ENCODE measurements around the gene ARFGAP3.
"Not testable (repeated sequence)": the region's sequence is repeated elsewhere in the genome, so short reads cannot be mapped to it uniquely, and the experiment has no call there.

The ARFGAP3 gene

DNA sequence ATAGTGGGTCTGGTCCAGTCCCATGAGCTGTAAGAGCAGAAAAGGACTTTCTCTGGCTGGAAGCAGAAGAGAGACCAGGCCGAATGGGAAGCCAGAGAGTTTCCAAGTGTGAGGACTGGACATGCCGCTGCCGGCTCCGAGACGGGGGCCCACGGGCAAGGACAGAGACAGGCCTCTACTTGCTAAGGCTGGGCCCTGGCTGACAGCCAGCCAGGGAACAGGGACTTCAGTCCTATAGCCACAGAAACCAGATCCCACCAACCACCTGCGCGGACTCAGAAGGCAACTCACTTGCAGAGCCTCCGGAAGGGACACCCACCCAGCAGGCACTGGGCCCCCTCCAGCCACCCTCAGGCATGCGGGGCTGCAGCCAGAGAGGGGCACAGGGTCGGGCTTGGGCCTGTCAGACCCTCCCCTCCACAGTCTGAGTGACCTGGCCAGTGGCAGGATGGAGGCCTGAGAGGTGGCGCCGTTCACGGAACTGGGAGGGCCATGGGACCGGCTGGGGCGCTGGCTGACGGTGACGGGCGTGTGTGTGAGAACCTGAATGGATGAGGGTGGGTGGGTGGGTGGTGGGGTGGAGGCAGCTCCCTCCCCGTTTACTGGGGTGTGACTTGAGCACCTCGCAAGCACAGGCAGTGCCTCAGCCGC is 88.6 kb downstream of the ARFGAP3 start:
- Histone ChIP-seq H3K27ac (no peak overlapping the region), H3K4me3 (no peak overlapping the region), H3K9me3 (replicated peaks in 1 of 11) (no peaks in the 10 kb centered on the region), H3K27me3 (peaks cover 0 to 49% (median 0%) of the 10 kb centered on the region in 11 experiments; a peak in 7 of 22 replicates), H3K4me2 (peak overlapping the region in 4 of 11 experiments; percentile 79 to 92 (median 86); a peak in 9 of 22 replicates), H3K4me1 (peaks cover 21 to 67% (median 63%) of the 10 kb centered on the region in 10 experiments), H3K36me3 (no peaks in the 10 kb centered on the region), H4K20me1 (peaks cover 0 to 59% (median 0%) of the 10 kb centered on the region in 11 experiments; a peak in 6 of 22 replicates), H3K9ac (no peak overlapping the region)
- no peak for TF ChIP-seq Cebpa-rat (IDR thresholded peaks at IDR 0.05)

DNA sequence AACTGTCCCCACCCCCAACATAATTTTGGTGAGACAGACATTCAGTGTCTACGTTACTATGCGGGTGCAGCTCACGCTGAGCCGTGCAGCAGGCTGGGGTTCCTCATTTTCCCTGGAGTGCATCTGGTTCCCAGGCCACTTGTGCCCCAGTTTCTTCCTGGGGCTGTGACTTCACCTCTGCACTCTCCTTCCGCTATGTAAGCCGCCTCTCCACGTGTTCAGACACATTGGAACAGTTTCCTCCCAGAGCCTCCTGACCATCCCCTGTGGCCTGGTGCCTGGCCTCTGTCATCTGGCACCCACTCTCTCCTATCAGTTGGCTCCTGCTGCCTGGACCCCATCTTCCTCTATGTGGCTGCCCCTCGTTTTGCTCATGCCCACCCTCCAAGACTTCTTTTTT is 90.2 kb downstream of the ARFGAP3 start:
- Histone ChIP-seq H3K4me1 (peaks cover 21 to 55% (median 50%) of the 10 kb centered on the region in 10 experiments), H3K36me3 (no peaks in the 10 kb centered on the region), H3K27me3 (peaks cover 0 to 36% (median 0%) of the 10 kb centered on the region in 11 experiments; a peak in 5 of 22 replicates), H3K9ac (no peak overlapping the region), H3K4me3 (no peak overlapping the region), H4K20me1 (peaks cover 0 to 49% (median 0%) of the 10 kb centered on the region in 11 experiments; a peak in 6 of 22 replicates), H3K27ac (no peak overlapping the region), H3K4me2 (peak overlapping the region; percentile 24 to 51 (median 37); a peak in 16 of 22 replicates), H3K9me3 (replicated peaks in 1 of 11) (no peaks in the 10 kb centered on the region)
- TF ChIP-seq Cebpa-rat (IDR thresholded peaks at IDR 0.05) = no peak

DNA sequence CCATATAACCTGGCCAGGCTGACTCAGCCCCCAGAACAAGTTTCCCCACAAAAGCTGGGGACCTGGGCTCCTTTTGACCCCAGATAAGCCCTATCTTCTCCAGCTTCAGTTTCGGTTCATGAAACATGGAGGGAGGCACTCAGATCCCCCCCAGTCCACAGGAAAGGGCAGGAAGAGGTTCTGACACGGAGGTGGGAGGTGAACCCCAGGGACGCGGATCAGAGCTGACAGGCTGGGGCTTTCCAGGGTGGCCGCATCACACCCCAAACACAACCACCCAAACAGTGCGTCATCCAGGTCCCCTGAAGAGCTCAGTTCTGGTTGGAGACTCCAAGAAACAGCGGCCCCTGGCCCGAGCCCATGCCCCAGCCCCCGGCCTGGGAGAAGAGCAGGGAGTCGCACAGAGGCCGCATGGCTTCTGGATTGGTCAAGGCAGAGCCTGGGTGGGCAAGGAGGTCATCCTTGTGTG is 92.1 kb downstream of the ARFGAP3 start:
- H3K27me3 ChIP-seq = peaks cover 0 to 17% (median 0%) of the 10 kb centered on the region in 11 experiments; a peak in 5 of 22 replicates
- H3K4me1 ChIP-seq = peaks cover 18 to 49% (median 40%) of the 10 kb centered on the region in 10 experiments
- no peak overlapping the region for H3K27ac ChIP-seq
- H3K9me3 ChIP-seq (replicated peaks in 1 of 11) = no peaks in the 10 kb centered on the region
- H3K36me3 ChIP-seq = no peaks in the 10 kb centered on the region
- TF ChIP-seq Cebpa-rat (IDR thresholded peaks at IDR 0.05) = no peak
- no peak overlapping the region for H3K9ac ChIP-seq
- H4K20me1 ChIP-seq = peaks cover 0 to 29% (median 0%) of the 10 kb centered on the region in 11 experiments; a peak in 5 of 22 replicates
- H3K4me2 ChIP-seq = peak overlapping the region in 6 of 11 experiments; percentile 4 to 38 (median 17); a peak in 5 of 22 replicates
- H3K4me3 ChIP-seq = no peak overlapping the region

DNA sequence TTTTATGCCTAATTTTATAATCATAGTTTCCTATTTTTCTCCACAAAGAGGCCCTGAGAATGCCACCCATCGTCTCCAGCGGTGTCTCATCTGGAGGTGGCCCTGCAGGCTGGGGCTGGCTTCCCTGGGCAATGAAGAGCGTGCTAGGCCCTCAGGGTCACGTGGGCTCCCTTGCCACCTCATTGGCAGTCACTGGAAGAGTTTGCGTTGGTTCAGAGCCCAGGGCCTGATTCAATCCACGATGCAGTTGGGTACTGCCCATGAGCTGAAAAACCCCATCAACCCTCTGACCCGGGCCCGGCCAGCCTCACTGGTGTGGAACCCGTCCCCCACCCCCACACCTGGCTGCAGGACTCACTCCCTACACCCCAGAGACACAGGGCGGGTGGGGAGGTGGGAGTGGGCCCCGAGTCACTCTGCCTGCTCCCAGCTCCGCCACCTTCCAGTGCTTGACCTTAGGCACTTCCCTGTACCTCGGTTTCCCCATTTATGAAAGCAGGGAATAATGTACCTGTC is 93.0 kb downstream of the ARFGAP3 start:
- Histone ChIP-seq H3K27ac (no peak overlapping the region), H3K36me3 (no peaks in the 10 kb centered on the region), H3K4me3 (no peak overlapping the region), H3K4me2 (no peak overlapping the region), H3K9ac (no peak overlapping the region), H3K4me1 (peaks cover 9 to 40% (median 31%) of the 10 kb centered on the region in 10 experiments), H3K9me3 (replicated peaks in 1 of 11) (no peaks in the 10 kb centered on the region), H3K27me3 (peaks cover 0 to 17% (median 0%) of the 10 kb centered on the region in 11 experiments; a peak in 5 of 22 replicates), H4K20me1 (peaks cover 0 to 20% (median 0%) of the 10 kb centered on the region in 11 experiments; a peak in 3 of 22 replicates)
- TF ChIP-seq Cebpa-rat (IDR thresholded peaks at IDR 0.05) = no peak

DNA sequence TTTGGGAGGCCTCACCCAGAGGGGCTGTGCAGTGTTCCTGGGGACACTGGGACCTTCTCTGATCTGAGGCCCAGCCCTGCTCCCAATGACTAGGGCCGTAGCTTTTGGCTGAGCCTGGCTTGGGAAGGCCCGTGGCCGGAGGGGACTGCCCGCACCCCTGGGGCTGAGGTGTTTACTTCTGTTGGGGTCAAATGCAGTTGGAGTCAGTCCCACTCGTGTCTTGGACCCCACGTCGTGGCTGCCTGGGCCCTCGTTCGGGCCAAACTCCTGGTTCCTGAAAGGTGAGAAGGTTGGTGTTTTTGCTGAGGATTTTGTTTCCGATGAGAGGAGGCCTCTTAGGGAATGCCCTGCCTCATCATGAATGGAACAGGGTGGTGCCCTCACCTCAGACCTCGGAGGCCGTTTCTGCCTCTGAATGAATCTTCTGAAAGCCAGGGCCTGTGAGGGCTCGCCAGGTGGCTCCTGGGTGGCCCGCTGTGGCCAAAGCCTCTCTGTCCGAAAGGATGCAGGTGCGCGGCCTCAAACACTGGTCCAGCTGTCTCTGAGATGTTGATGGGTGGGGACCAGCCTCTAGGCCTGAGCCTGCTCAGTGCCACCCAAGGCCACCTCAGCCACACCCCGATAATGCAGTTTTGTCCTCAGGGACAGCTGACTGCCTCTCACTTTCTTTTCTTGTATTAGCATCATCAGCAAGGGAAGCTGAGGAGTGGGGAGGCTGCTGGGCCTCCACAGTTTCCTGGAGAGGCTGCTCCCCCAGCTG is 96.1 kb downstream of the ARFGAP3 start:
- Histone ChIP-seq H3K9ac (no peak overlapping the region), H3K4me1 (peaks cover 0 to 32% (median 23%) of the 10 kb centered on the region in 10 experiments; a peak in 16 of 20 replicates), H3K4me3 (no peak overlapping the region), H3K27me3 (peaks cover 0 to 9% (median 0%) of the 10 kb centered on the region in 11 experiments; a peak in 1 of 22 replicates), H3K4me2 (peak overlapping the region in 7 of 11 experiments; percentile 6 to 34 (median 25); a peak in 7 of 22 replicates), H3K36me3 (no peaks in the 10 kb centered on the region), H3K9me3 (replicated peaks in 1 of 11) (no peaks in the 10 kb centered on the region), H4K20me1 (peaks cover 0 to 10% (median 0%) of the 10 kb centered on the region in 11 experiments; a peak in 2 of 22 replicates), H3K27ac (no peak overlapping the region)
- no peak for TF ChIP-seq Cebpa-rat (IDR thresholded peaks at IDR 0.05)

DNA sequence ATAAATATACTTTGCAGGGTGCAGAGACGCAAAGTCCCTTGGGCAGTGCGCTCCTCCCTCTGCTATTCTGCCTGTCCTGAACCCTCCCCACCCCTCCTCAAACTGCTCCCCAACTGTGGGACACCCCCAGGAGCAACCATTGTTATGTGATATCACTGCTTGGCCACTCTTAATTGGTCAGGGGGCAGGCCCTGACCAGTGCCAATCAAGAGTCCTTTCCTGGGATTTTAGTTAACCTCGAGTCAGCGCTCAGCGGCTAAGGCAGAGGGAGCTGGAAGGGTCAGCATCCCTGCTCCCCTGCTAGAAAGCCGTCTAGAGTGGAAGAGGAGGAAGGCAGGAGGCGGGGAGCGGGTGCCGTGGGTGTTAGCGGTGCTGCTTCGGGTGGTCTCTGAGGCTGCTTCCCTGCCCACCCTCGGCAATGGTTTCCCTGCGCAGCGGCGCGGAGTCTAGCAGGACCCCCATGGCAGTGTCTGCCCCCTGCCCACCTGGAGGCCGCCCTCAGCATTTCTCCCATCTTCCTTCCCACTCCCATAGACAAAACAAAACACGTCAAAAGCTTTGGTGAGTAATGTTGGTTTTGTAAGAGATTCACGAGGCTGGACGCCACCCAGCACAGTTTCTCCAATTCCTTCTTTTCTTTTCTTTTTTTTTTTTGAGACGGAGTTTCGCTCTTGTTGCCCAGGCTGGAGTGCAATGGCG is 98.0 kb downstream of the ARFGAP3 start:
- H3K9me3 ChIP-seq (replicated peaks in 1 of 11) = no peaks in the 10 kb centered on the region
- H3K4me2 ChIP-seq = no peak overlapping the region
- no peak overlapping the region for H3K27ac ChIP-seq
- H3K27me3 ChIP-seq = no peaks in the 10 kb centered on the region
- no peak overlapping the region for H3K9ac ChIP-seq
- no peak for TF ChIP-seq Cebpa-rat (IDR thresholded peaks at IDR 0.05)
- H3K4me1 ChIP-seq = peaks cover 0 to 19% (median 11%) of the 10 kb centered on the region in 10 experiments; a peak in 16 of 20 replicates
- H3K36me3 ChIP-seq = no peaks in the 10 kb centered on the region
- peaks cover 0 to 2% (median 0%) of the 10 kb centered on the region in 11 experiments; a peak in 1 of 22 replicates for H4K20me1 ChIP-seq
- H3K4me3 ChIP-seq = no peak overlapping the region

DNA sequence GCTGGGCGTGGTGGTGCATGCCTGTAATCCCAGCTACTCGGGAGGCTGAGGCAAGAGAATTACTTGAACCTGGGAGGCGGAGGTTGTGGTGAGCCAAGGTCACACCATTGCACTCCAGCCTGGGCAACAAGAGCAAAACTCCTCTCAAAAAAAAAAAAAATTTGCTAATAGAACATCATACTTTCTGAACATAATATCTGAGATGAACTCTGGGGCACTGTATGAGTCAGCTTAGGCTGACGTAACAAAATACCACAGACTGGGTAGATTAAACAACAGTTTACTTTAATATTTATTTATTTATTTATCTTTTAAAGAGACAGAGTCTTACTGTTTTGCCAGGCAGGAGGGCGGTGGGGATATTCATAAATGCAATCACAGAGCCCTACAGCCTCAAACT is 101.5 kb downstream of the ARFGAP3 start:
- not testable (repeated sequence) for H3K27ac ChIP-seq; H4K20me1 ChIP-seq; H3K9ac ChIP-seq; H3K4me3 ChIP-seq; H3K27me3 ChIP-seq; H3K36me3 ChIP-seq; H3K9me3 ChIP-seq (replicated peaks in 1 of 11)
- Histone ChIP-seq H3K4me1 (peaks cover 16 to 38% (median 20%) of the 10 kb centered on the region in 10 experiments), H3K4me2 (peak overlapping the region in 3 of 11 experiments; percentile 28 to 40 (median 29); a peak in 2 of 22 replicates)

DNA sequence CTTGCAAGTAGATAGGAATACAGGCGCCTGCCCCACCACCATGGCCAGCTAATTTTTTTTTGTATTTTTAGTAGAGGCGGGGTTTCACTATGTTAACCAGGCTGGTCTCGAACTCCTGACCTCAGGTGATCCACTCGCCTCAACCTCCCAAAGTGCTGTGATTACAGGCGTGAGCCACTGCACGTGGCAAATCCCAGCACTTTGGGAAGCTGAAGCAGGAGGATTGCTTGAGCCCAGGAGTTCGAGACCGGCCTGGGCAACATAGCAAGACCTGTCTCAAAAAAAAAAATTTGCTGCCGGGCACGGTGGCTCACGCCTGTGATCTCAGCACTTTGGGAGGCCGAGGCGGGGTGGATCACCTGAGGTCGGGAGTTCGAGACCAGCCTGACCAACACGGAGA is 102.0 kb downstream of the ARFGAP3 start:
- not testable (repeated sequence) for H3K36me3 ChIP-seq; H4K20me1 ChIP-seq; H3K4me3 ChIP-seq; H3K27ac ChIP-seq; H3K9ac ChIP-seq; H3K27me3 ChIP-seq; H3K9me3 ChIP-seq (replicated peaks in 1 of 11)
- Histone ChIP-seq H3K4me2 (peak overlapping the region in 2 of 11 experiments; percentile 28 to 40; a peak in 2 of 22 replicates), H3K4me1 (peaks cover 16 to 38% (median 19%) of the 10 kb centered on the region in 10 experiments)
